ENCODE results near the gene SYNPO2.

Gene SYNPO2

DNA sequence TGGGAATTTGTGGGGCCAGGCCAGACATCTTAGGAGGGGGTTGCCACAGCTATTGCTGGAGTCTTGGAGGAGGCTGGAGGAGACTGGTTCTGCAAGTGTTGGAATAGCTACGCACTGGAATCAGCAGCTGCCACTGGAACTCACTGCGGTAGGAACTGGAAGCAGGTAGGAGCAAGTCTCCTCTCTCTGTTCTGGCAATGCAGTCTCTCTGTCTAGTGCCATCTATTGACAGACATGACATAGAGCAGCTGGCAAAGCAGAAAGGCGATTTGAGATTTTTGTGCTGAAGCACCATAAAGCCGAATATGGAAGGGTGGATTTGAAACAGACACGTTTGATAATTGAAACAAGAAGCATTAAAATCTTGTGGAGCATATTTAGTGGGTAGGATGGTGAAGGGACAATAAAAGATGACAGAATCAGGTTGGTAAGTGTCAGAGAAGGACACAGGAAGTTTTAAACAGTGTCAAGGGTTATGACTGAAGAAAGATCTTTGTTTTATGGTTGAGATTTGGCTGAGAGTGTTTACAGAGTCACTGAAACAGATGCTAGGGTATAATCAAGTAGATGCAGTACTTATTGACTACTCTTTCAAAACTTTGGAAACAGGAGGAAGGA is 23.5 kb upstream of the SYNPO2 start:
- no peak for TF ChIP-seq GATA3 (IDR thresholded peaks at IDR 0.05; ENCODE audit: low read depth, low read length)
- TF ChIP-seq GATA2 (IDR thresholded peaks at IDR 0.05; ENCODE audit: low read depth, low read length) = no peak

DNA sequence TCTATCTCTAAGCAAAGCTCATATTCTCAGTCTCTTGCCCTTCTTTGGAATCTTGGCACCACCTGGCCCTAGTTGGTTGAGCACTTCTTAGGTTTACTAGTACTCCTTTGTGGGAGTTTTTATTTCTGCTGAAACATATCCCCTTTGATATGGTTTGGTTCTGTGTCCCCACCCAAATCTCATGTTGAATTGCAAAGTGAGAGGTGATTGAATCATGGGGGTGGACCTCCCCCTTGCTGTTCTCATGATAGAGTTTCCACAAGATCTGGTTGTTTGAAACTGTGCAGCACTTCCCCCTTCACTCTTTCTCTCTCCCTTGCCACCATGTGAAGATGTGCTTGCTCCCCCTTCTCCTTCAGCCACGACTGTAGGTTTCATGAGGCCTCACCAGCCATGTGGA is 22.2 kb upstream of the SYNPO2 start:
- TF ChIP-seq GATA2 (IDR thresholded peaks at IDR 0.05; ENCODE audit: low read depth, low read length) (no peak), GATA3 (IDR thresholded peaks at IDR 0.05; ENCODE audit: low read depth, low read length) (no peak)

DNA sequence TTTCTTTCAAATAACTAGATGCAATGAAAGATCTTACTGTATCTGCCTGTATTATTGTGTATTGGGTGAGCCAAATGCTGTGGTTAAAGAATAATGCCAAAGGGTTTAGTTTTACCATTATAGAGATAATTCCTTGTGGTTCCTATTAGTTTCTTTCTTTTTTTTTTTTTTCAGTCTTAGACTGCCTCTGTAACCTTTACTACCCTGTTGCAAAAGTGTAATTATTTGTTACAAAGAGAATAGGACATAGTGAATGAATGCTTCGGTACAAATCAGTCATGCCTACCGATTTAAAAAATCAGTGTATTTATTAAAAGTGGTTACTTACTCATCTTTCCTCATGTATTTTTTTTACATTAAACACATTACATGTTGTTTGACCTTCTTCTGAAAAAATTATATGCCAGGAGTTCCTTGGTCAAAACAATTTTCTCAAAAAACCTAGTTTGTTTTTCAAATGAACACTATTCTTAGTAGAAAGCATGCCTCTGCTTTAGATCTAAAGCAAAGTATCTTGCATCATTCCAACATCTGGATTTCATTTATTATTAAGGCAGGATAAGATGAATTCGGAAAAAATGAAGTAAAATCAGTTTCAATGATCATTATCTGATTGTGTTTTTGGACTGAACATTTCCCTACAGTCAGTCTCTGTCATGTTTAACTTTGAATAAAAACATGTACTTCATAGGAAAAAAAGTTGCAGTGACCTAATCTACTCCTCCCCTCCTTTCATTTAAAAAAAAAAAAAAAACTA is 21.2 kb upstream of the SYNPO2 start:
- TF ChIP-seq GATA2 (IDR thresholded peaks at IDR 0.05; ENCODE audit: low read depth, low read length) = no peak
- TF ChIP-seq GATA3 (IDR thresholded peaks at IDR 0.05; ENCODE audit: low read depth, low read length) = peak; percentile 41; the same call in 1 of the 2 replicates

DNA sequence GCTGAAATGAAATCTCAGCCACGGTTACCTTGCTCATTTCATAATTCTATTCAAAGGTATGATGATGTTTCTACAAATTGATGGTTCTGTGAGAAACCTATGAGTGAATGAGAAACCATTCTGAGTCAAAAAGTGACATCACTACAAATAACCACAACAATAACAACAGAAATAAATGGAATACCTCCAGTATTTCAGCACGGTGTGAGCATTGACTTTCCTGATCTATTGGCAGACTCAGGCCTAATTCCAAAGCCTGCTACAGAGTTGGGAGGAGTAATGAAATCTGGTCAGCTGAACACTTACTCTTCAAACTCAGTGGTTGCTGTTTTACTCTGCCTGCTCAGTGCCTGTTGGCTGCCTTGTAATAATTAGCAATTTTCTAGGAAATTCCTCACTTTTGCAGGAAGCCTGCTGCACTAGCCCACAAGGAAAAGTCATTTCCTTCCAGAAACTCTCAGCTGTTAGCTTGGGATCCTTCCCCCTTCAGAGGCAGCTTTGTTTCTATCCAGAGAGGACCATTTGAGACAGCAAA is 18.8 kb upstream of the SYNPO2 start:
- no peak for TF ChIP-seq GATA3 (IDR thresholded peaks at IDR 0.05; ENCODE audit: low read depth, low read length)
- TF ChIP-seq GATA2 (IDR thresholded peaks at IDR 0.05; ENCODE audit: low read depth, low read length) = no peak

DNA sequence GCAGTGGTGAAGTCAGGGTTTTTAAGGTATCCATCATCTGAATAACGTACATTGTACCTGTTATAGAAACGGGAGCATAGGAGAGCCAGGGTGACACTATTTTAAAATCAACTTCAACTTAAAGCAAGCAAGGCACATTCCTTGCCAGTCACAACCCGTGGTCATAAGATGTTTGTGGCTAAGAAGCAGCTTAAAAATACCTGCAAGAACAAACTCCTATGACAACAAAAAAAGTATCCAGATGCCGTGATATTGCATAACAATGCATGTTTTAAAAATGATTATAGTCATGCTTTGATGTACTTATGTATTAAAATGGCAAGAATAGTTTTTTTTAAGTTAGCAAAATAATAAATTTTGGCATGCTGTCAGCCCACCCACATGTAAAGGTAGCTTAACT is 16.5 kb upstream of the SYNPO2 start:
- no peak for TF ChIP-seq GATA3 (IDR thresholded peaks at IDR 0.05; ENCODE audit: low read depth, low read length)
- no peak for TF ChIP-seq GATA2 (IDR thresholded peaks at IDR 0.05; ENCODE audit: low read depth, low read length)

DNA sequence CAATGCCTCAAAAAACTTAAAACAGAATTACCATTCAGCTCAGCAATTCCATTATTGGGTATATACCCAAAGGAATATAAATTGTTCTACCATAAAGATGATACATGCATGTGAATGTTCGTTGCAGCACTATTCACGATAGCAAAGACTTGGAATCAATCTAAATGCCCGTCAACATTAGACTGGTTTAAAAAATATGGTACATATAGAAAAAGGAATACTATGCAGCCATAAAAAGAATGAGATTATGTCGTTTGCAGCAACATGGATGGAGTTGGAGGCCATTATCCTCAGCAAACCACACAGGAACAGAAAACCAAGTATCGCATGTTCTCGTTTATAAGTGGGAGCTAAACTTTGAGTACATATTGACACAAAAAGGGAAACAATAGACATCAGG is 10.9 kb upstream of the SYNPO2 start:
- no peak for TF ChIP-seq GATA2 (IDR thresholded peaks at IDR 0.05; ENCODE audit: low read depth, low read length)
- TF ChIP-seq GATA3 (IDR thresholded peaks at IDR 0.05; ENCODE audit: low read depth, low read length) = no peak

DNA sequence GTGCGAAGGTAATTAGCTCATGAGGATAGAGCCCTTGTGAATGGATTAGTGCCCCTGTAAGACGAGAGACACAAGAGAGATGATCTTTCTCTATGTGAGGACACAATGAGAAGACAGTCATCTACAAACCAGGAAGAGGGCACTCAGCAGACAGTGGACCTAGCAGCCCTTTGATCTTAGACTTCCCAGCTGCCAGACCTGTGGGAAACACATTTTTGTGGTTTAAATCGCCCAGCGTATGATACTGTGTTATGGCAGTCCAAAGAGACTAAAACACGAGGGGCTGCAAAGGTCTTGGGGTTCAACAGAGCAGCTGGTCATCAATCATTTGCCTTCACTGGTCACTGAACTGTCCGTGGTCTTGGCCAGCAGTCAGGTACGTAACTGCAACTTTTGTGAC is 9.2 kb upstream of the SYNPO2 start:
- TF ChIP-seq GATA3 (IDR thresholded peaks at IDR 0.05; ENCODE audit: low read depth, low read length) (no peak), GATA2 (IDR thresholded peaks at IDR 0.05; ENCODE audit: low read depth, low read length) (no peak)

DNA sequence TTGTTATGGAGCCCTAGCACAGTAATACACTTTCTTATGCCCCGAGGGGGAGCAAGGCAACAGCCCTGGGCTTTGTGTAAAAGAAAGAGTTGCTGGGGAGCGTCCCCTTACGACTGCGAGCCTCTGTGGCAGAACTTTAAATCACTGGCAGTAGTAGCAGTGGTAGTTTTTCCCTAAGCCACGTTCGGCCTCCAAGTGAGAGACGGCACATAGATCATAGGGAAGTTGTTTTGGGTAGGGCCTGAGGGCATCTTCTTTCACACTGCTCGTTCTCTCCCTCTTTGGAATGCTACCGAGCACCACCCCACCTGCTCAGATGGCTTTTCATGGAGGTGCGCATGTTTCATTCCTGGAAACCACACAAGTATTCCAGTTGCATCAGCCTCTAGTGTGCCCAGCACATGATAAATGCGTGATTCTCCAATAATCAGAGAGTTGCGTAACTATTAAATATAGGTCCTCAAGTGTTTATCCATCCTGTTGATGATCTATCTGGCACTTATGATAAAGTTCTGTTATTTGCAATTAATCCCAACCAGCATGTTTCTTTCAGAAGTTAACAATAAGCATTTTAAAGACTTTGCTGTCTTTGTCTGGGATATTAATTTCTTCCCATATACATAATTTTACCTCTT is 7.0 kb upstream of the SYNPO2 start:
- TF ChIP-seq GATA3 (IDR thresholded peaks at IDR 0.05; ENCODE audit: low read depth, low read length) = no peak
- no peak for TF ChIP-seq GATA2 (IDR thresholded peaks at IDR 0.05; ENCODE audit: low read depth, low read length)

DNA sequence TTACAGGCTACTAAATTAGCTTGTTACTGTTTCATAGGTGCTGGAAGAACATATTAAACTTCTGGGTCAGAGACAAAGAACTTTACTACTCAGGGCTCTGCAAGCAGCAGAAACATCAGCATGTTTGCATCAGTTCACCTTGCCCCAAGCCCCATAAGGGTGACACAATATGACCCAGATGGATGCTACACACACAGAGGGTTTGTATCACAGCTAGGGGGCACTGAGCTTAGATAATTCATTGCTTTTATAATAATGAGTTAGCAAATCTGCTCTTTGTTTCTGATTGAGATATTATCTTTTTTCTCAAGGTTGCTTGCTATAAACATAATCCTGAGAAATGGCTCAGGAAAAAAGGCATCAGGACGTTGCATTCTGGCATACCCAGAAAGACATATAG is 4.8 kb upstream of the SYNPO2 start:
- TF ChIP-seq GATA2 (IDR thresholded peaks at IDR 0.05; ENCODE audit: low read depth, low read length) (no peak), GATA3 (IDR thresholded peaks at IDR 0.05; ENCODE audit: low read depth, low read length) (no peak)

DNA sequence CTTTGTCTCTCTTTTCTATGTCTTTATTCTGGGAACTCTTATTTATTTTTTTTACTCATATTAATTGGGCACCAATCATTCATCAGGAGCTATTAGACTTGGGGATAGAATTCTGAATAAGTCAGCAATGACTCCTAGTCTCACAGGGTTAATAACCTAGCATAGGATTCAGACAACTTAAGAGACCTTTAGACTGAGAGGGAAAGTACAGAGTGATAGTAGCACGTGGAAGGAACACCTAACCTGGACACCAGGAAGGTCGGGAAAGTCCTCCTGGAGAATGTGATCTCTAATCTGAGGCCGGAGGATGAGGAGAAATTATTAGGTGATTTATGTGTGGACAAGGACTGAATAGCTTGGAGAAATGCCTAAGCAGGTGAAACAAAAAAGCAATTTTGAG is 3.9 kb upstream of the SYNPO2 start:
- TF ChIP-seq GATA3 (IDR thresholded peaks at IDR 0.05; ENCODE audit: low read depth, low read length) = no peak
- TF ChIP-seq GATA2 (IDR thresholded peaks at IDR 0.05; ENCODE audit: low read depth, low read length) = no peak

DNA sequence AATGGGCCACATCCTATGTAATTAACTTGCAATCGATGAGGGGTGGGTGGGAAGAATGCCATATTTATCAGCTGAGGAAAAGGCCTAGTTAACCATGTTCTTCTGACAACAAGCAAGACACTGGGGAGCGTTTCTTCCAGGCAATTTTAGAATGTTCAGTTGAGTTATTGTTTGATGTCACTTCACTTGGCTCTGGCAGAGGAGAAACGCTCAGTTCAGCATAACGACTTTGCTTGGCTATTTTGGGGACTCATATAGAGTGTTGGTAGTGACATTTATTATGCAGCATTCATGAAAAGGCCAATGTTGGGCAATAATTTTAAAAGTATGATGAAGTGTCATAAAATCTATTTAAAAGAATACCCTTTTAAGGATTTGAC is 648 bp downstream of the SYNPO2 start:
- TF ChIP-seq GATA3 (IDR thresholded peaks at IDR 0.05; ENCODE audit: low read depth, low read length) (no peak), GATA2 (IDR thresholded peaks at IDR 0.05; ENCODE audit: low read depth, low read length) (no peak)

DNA sequence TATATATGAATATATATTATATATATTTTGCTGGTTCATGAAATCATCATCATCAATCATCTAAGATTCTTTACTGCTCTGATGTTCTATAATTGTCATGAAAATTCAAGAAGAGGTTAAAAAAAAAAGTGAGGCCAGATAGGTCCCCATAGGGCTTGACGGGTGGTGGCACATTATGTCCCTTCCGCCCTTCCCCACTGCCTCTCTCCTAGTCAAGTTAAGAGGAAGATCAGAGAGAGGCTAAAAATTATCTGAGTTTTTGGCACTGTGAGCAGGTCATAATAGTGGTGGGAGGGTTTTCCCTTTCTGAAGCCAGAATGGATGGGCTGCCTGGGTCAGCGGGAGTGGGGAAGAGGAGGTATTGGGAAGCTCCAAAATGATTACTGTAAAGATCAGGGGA is 5.4 kb downstream of the SYNPO2 start:
- TF ChIP-seq GATA2 (IDR thresholded peaks at IDR 0.05; ENCODE audit: low read depth, low read length) (no peak), GATA3 (IDR thresholded peaks at IDR 0.05; ENCODE audit: low read depth, low read length) (no peak)

DNA sequence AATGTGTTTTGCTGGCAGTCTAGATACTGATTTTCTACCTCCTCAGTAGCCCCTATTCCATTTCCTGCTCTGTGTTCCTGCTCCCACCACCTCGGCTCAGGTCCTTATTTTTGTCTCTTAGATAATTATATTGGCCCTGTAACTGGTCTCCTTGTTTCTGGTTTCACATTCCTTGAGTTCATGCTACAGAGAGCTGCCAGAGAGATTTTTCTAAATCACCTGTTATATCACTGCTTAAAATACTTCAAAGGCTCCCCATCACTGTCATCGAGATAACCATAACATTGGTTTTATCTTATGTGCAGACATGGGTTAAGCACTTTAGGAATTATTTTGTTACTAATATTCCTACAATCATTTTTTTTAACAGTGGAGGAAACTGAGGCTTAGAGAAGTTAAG is 9.6 kb downstream of the SYNPO2 start:
- TF ChIP-seq GATA3 (IDR thresholded peaks at IDR 0.05; ENCODE audit: low read depth, low read length) (no peak), GATA2 (IDR thresholded peaks at IDR 0.05; ENCODE audit: low read depth, low read length) (no peak)

DNA sequence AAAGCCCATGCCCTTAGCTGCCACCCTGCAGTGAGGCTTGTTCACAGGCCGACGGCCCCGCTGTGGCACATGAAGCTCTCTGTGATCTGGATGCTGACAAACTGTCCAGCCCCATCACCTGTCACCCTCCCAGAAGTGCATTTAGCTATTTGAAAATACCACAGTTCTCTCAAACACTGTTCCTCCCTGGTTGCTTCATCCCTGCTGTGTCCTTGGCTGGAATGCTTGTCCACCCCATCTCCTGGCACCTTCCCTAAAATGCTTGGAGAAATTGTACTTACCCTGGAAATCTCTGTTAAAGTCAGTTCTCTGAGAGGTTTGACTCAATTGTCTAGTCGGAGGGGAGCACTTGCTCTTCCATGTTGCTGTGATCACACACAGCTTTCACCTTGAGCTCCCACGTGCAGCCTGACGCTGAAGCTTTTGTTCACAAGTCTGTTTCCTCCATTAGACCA is 10.1 kb downstream of the SYNPO2 start:
- no peak for TF ChIP-seq GATA2 (IDR thresholded peaks at IDR 0.05; ENCODE audit: low read depth, low read length)
- TF ChIP-seq GATA3 (IDR thresholded peaks at IDR 0.05; ENCODE audit: low read depth, low read length) = no peak

DNA sequence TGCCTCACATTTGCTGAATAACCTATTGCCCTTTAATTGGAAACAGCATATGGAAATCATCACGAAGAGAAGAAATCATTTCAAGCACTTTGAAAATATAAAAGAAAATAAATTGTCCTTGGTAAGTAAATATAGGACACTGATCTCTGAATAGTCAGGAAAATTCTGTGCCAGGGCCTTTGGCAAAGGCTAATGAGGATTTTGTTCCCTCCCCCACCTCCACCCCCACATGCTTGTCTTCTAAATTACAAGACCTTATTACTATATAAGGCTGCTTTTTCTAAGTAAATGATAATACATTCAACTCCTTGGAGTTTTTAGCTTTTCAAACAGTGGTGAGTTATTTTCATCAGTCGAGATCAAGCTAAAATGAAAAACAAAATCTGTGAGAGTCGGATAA is 15.8 kb downstream of the SYNPO2 start:
- TF ChIP-seq GATA2 (IDR thresholded peaks at IDR 0.05; ENCODE audit: low read depth, low read length) = no peak
- no peak for TF ChIP-seq GATA3 (IDR thresholded peaks at IDR 0.05; ENCODE audit: low read depth, low read length)

Data from SH-SY5Y (cell line).